Thoracic aorta (tissue), 2 donors: ENCODE measurements around the gene USH2A. TPM values are rescaled to one million over a fixed set of nuclear protein-coding genes. Genes with fewer than 3 reads are reported as not detected.

Experiments used
- ATAC-seq: fragments of 150-250 bp; one replicate; pipeline ENCODE4 v1.8.0; 2017; ENCODE audit warnings: low read depth; ENCODE audit not compliant: insufficient number of reproducible peaks, low FRiP score
- DNase-seq: peaks from one replicate; pipeline ENCODE4 v3.0.0-alpha.2; 2020; ENCODE audit warnings: low spot score
- H3K27ac ChIP-seq, 2 donors: fragments of 200-600 bp; sonication (generic); 1 replicate in 1 of 2; 2 replicates in 1 of 2; pipeline ENCODE4 v1.5.1; 2016; ENCODE audit warnings: mild to moderate bottlenecking in 2 of 2, moderate library complexity in 2 of 2
- H3K27me3 ChIP-seq: fragments of 200-600 bp; sonication (generic); replicated peaks from 2 replicates; pipeline ENCODE4 v1.6.0; 2016; ENCODE audit warnings: mild to moderate bottlenecking; ENCODE audit not compliant: insufficient read depth
- H3K36me3 ChIP-seq: fragments of 200-600 bp; sonication (generic); one replicate; pipeline ENCODE4 v1.5.1; 2016
- H3K4me1 ChIP-seq, 2 donors: fragments of 200-600 bp; sonication (generic); 1 replicate in 1 of 2; 2 replicates in 1 of 2; pipeline versions ENCODE4 v1.5.1 to v1.6.0; 2016; ENCODE audit warnings: low read depth in 2 of 2, mild to moderate bottlenecking in 1 of 2; ENCODE audit not compliant: control insufficient read depth in 1 of 2
- H3K4me3 ChIP-seq: fragments of 200-600 bp; sonication (generic); 2 replicates; pipeline ENCODE4 v1.5.1; 2016; ENCODE audit warnings: mild to moderate bottlenecking
- H3K9me3 ChIP-seq: fragments of 200-600 bp; sonication (generic); 2 replicates; pipeline ENCODE4 v1.5.1; 2016
- CTCF ChIP-seq: fragments of 200-600 bp; sonication (generic); IDR thresholded peaks from one replicate; pipeline ENCODE4 v1.5.1; 2019; ENCODE audit warnings: antibody characterized with exemption
- total RNA-seq, 2 donors: library from RNA; depleted of rRNA; stranded (reverse); fragments of >200 nt; gene quantifications; one replicate each; pipeline versions ENCODE4 v1.1.0 to v1.2.3, GENCODE V29; 2016

USH2A gene
- total RNA-seq, 2 donors from 2014 or later = not detected

- DNase-seq = no peak
- Histone ChIP-seq H3K27ac (no peak overlapping the region), H3K36me3 (no peaks in the 10 kb centered on the region), H3K4me3 (no peak overlapping the region), H3K27me3 (no peaks in the 10 kb centered on the region), H3K4me1 (no peaks in the 10 kb centered on the region), H3K9me3 (no peaks in the 10 kb centered on the region)
- no peak for ATAC-seq
- no peak for TF ChIP-seq CTCF
Observed at GRCh38 chr1:215900684-215901083, 522.6 kb downstream of the USH2A start.

- ATAC-seq (no peak), DNase-seq (no peak)
- no peak for TF ChIP-seq CTCF
- Histone ChIP-seq H3K27me3 (no peaks in the 10 kb centered on the region), H3K4me3 (no peak overlapping the region), H3K27ac (no peak overlapping the region), H3K4me1 (no peaks in the 10 kb centered on the region), H3K9me3 (no peaks in the 10 kb centered on the region), H3K36me3 (no peaks in the 10 kb centered on the region)
Observed at GRCh38 chr1:215899901-215900300, 523.3 kb downstream of the USH2A start.

- Histone ChIP-seq H3K36me3 (no peaks in the 10 kb centered on the region), H3K27ac (no peak overlapping the region), H3K27me3 (no peaks in the 10 kb centered on the region), H3K4me1 (no peaks in the 10 kb centered on the region), H3K4me3 (no peak overlapping the region), H3K9me3 (no peaks in the 10 kb centered on the region)
- ATAC-seq (no peak), DNase-seq (no peak)
- no peak for TF ChIP-seq CTCF
Observed at GRCh38 chr1:215895893-215896292, 527.4 kb downstream of the USH2A start.

GRCh38 chr1:215895276-215895675, 528.0 kb downstream of the USH2A start:
- H3K4me1 ChIP-seq = no peaks in the 10 kb centered on the region
- H3K36me3 ChIP-seq = no peaks in the 10 kb centered on the region
- no peak overlapping the region for H3K4me3 ChIP-seq
- H3K27me3 ChIP-seq = no peaks in the 10 kb centered on the region
- ATAC-seq = no peak
- no peak for TF ChIP-seq CTCF
- DNase-seq = no peak
- no peak overlapping the region for H3K27ac ChIP-seq
- no peaks in the 10 kb centered on the region for H3K9me3 ChIP-seq

GRCh38 chr1:215894617-215895016, 528.6 kb downstream of the USH2A start:
- Histone ChIP-seq H3K36me3 (no peaks in the 10 kb centered on the region), H3K4me3 (no peak overlapping the region), H3K4me1 (no peaks in the 10 kb centered on the region), H3K9me3 (no peaks in the 10 kb centered on the region), H3K27ac (no peak overlapping the region), H3K27me3 (no peaks in the 10 kb centered on the region)
- no peak for DNase-seq
- TF ChIP-seq CTCF = no peak
- no peak for ATAC-seq
